Panc1 (cell line): Measurements from ENCODE around the gene MZT2B.
"Not testable (repeated sequence)": the region's sequence is repeated elsewhere in the genome, so short reads cannot be mapped to it uniquely, and the experiment has no call there.

Experiments used
- CTCF ChIP-seq: fragments of 450-650 bp; IDR thresholded peaks from 2 replicates; pipeline ENCODE4 v1.5.1; 2017; ENCODE audit warnings: mild to moderate bottlenecking
- POLR2AphosphoS5 ChIP-seq: IDR thresholded peaks from 2 replicates; pipeline ENCODE4 v1.6.1; 2012; ENCODE audit warnings: mild to moderate bottlenecking, low read depth, low read length, moderate library complexity
- REST ChIP-seq, 2 experiments: IDR thresholded peaks; 2 replicates each; pipeline ENCODE4 v1.6.1; 2011 to 2012; ENCODE audit warnings: low read depth in 2 of 2, control low read depth in 1 of 2, low read length in 1 of 2, mild to moderate bottlenecking in 1 of 2, moderate library complexity in 1 of 2; ENCODE audit not compliant: insufficient read depth in 1 of 2
- TCF7L2 ChIP-seq: IDR thresholded peaks from 2 replicates; pipeline ENCODE4 v1.6.1; 2011; ENCODE audit warnings: mild to moderate bottlenecking, low read depth, low read length, inconsistent platforms

DNA sequence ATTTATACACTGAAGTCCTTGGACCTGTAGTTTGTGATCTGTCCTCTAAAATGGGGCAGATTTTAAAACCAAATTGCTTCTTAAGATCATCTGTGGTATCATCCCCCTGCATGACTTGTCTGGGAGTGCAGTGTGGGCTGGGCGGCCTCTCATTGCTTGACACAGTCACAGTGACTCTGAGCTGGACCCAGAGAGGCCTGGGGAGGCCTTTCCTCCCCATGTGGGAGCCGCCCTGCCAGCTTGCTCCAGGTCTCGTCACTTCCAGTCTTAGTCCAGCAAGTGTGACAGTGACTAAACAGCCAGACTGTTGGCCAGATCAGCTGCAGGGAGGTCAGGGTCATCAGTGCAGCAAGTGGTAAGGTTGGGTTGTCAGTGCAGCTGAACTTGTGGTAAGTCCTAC lies 21.1 kb downstream of the MZT2B start:
- TF ChIP-seq CTCF; REST (IDR thresholded peaks at IDR 0.05; ENCODE audit: insufficient read depth in 1 of 2, low read depth in 2 of 2, low read length in 1 of 2); POLR2AphosphoS5; TCF7L2: not testable (repeated sequence)
